ENCODE results near the gene PLA2G4F. TPM values are rescaled to one million over a fixed set of nuclear protein-coding genes. Genes with fewer than 3 reads are reported as not detected.

The PLA2G4F gene
- total RNA-seq, 1 donor from 2014 or later = 1.5 TPM

DNA sequence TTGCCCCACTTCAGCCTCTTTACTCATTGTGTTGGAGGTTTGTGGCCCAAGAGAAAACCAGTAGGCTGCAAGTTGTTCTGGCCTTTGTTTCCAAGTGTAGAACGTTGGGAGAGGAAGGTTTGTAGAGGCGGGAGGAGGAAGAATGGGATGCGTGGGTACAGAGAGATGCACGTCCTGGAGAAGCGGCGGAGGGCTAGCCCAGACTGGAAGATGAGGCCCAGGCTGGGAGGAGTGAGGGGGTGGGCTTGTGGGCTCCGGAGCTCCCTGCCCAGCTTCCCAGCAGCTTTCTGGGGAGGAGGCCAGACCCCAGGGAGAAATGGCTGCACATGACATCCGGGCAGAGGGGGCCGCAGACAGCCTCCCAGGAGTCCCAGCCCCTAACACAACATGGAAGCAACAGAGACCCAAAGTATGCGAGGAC is 5.3 kb downstream of the PLA2G4F start:
- Mint-ChIP-seq H3K36me3 (no peaks in the 10 kb centered on the region), H3K27ac (peak overlapping the region; percentile 78), H3K4me3 (no peak overlapping the region), H3K9me3 (no peaks in the 10 kb centered on the region), H3K4me1 (peaks cover 43% of the 10 kb centered on the region), H3K27me3 (ENCODE audit: low read depth) (no peaks in the 10 kb centered on the region)
- DNase-seq (ENCODE audit: low spot score in 2 of 2, unreplicated experiment in 2 of 2) = no peak
- TF ChIP-seq, protein P1, sequence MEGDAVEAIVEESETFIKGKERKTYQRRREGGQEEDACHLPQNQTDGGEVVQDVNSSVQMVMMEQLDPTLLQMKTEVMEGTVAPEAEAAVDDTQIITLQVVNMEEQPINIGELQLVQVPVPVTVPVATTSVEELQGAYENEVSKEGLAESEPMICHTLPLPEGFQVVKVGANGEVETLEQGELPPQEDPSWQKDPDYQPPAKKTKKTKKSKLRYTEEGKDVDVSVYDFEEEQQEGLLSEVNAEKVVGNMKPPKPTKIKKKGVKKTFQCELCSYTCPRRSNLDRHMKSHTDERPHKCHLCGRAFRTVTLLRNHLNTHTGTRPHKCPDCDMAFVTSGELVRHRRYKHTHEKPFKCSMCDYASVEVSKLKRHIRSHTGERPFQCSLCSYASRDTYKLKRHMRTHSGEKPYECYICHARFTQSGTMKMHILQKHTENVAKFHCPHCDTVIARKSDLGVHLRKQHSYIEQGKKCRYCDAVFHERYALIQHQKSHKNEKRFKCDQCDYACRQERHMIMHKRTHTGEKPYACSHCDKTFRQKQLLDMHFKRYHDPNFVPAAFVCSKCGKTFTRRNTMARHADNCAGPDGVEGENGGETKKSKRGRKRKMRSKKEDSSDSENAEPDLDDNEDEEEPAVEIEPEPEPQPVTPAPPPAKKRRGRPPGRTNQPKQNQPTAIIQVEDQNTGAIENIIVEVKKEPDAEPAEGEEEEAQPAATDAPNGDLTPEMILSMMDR (IDR thresholded peaks at IDR 0.05; ENCODE audit: unreplicated experiment) = no peak

DNA sequence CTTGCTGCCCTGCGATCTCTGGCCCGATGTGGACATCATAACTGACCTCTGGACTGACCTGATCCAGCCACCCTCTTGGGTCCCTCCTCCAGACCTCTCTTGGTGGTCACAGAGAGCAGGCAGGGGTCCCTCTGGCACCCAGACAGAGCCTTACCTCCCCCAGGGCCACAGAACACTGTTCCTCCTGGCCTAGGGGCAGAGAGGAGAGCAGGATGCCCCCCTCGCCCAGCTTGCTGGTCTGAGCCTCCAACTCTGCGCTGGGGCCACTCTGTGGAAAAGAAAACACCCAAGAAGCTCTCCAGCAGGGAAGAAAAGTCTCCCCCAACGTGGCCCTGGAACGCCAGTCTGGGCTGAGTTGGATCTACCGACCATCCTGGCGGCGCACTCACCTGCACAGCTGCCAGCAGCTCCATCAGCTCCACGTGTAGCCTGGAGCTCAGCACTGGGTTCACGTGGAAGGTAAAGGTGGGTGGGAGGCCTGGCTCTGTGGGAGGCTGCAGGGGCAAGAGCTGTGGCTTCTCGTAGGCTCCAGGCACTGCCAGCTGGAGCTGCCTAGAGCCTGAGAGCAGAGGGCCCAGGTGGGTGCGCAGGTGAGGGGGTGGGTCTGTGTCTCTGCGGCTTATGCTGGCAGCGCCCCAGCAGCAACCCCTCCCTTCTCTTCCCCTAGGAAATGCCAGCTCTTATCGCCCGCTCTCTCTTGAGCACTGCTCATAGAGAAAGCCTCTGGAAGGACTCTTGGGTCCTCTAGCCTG is 6.0 kb downstream of the PLA2G4F start:
- DNase-seq (ENCODE audit: low spot score in 2 of 2, unreplicated experiment in 2 of 2) = no peak
- H3K27me3 Mint-ChIP-seq (ENCODE audit: low read depth) = no peaks in the 10 kb centered on the region
- H3K9me3 Mint-ChIP-seq = no peaks in the 10 kb centered on the region
- no peaks in the 10 kb centered on the region for H3K36me3 Mint-ChIP-seq
- no peak overlapping the region for H3K4me3 Mint-ChIP-seq
- TF ChIP-seq, protein P1 (IDR thresholded peaks at IDR 0.05; ENCODE audit: unreplicated experiment) = no peak
- H3K27ac Mint-ChIP-seq = no peak overlapping the region
- peaks cover 38% of the 10 kb centered on the region for H3K4me1 Mint-ChIP-seq

DNA sequence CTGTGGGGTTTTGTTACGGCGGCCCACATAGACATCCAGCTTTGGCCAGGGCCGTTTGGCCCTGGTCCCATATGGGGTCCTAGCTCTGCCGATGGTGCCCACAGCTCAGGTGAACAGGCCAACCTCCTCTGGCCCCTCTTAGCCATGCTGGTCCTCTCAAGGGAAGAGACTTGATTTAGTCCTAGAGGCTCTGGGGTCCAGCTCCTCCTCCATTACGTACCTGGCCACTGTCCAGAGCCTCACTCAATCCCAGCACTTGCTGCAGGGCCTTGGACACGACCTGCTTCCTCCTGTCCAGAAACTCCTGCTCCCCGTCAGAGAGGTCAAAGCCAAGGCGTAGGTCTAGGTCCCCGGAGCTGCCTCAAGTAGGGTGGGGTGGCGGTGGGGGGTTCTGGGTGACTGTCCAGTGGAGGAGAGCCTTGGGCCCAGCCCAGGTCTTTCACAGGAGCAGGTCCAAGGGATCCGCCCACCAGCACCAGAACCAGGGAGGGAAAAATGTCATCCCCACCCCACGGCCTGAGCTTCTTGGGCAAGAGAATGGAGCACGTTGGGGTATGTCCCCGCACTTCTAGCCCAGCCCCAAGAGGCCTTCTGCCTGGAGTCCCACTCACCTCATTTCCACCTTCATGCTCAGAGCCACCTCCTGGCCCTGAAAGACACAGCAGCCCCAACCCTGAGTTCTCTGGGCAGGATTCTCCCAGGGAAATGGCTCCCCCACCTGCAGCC is 6.8 kb downstream of the PLA2G4F start:
- Mint-ChIP-seq H3K27ac (no peak overlapping the region), H3K27me3 (ENCODE audit: low read depth) (peaks cover 5% of the 10 kb centered on the region), H3K9me3 (no peaks in the 10 kb centered on the region), H3K36me3 (no peaks in the 10 kb centered on the region), H3K4me1 (peaks cover 32% of the 10 kb centered on the region), H3K4me3 (no peak overlapping the region)
- DNase-seq (ENCODE audit: low spot score in 2 of 2, unreplicated experiment in 2 of 2) = no peak
- TF ChIP-seq, protein P1 (IDR thresholded peaks at IDR 0.05; ENCODE audit: unreplicated experiment) = no peak

DNA sequence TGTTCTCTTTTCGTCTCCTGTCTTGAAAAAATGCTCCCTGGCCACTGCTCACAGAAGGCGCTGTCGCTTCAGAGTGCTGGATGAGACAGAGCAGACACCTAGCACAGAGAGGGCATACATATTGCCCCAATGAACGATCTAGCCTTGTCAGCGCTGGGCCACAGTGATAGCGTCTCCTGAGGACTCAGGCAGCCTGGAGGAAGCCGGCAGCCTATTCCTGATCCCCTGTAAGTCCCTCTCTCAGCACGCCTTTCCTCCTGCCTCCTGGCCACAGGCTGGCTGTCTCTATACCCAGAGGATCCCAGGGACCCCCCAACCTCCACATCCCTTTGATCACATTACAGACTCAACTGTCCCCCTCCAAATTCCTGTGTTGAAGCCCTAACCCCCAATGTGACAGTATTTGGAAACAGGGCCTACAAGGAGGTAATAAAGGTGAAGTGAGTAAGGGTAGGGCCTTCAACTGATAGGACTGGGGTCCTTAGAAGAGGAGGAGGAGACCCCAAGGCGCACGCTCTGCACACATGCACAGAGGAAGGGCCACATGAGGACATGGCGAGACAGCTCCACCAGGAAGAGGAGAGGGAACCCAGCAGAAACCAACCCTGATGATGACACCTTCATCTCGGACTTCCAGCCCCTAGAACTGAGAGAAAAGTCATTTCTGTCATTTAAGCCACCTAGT is 7.5 kb downstream of the PLA2G4F start:
- Mint-ChIP-seq H3K4me3 (no peak overlapping the region), H3K4me1 (peaks cover 32% of the 10 kb centered on the region), H3K27me3 (ENCODE audit: low read depth) (peaks cover 7% of the 10 kb centered on the region), H3K9me3 (no peaks in the 10 kb centered on the region), H3K36me3 (no peaks in the 10 kb centered on the region), H3K27ac (peak overlapping the region; percentile 37)
- TF ChIP-seq, protein P1 (IDR thresholded peaks at IDR 0.05; ENCODE audit: unreplicated experiment) = no peak
- DNase-seq (ENCODE audit: low spot score in 2 of 2, unreplicated experiment in 2 of 2) = peak in 1 of 2 experiments; percentile 29

DNA sequence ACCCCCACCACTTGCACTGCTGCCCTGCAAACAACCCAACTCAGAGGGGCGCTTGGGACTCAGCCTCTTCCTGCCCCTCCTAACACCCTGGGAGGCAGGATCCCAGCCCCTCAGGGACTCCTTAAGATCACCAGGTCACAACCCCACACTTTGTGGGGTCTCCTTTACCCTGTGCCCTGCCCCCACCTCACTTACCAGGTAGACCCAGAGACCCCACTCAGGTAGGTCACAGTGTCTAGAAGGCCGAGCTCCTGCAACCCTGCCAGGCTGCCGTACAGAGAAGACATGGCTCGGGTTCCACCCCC is 9.1 kb downstream of the PLA2G4F start:
- TF ChIP-seq, protein P1 (IDR thresholded peaks at IDR 0.05; ENCODE audit: unreplicated experiment) = no peak
- peaks cover 8% of the 10 kb centered on the region for H3K27me3 Mint-ChIP-seq (ENCODE audit: low read depth)
- H3K9me3 Mint-ChIP-seq = no peaks in the 10 kb centered on the region
- H3K4me3 Mint-ChIP-seq = no peak overlapping the region
- peaks cover 29% of the 10 kb centered on the region for H3K4me1 Mint-ChIP-seq
- no peaks in the 10 kb centered on the region for H3K36me3 Mint-ChIP-seq
- DNase-seq (ENCODE audit: low spot score in 2 of 2, unreplicated experiment in 2 of 2) = no peak
- no peak overlapping the region for H3K27ac Mint-ChIP-seq
